Memory B cell (primary cell): ENCODE measurements around the gene UPF1.
A peak's percentile ranks its signal among the peaks of the same experiment; 100 is the strongest.

ENCODE experiments used
- ATAC-seq: fragments of 150-1000 bp; cut with Tn5 transposase; 2 replicates; pipeline ENCODE4 v1.10.0; 2021; ENCODE audit warnings: low read depth, mild to moderate bottlenecking, moderate library complexity
- DNase-seq, 2 donors: peaks; one replicate each; pipeline ENCODE4 v3.0.0; 2022; ENCODE audit warnings: low spot score in 2 of 2
- H3K27ac Mint-ChIP-seq: one replicate; pipeline ENCODE4 v1.8.0; 2022; ENCODE audit warnings: mild to moderate bottlenecking, moderate library complexity, mixed read lengths
- H3K27me3 Mint-ChIP-seq: one replicate; pipeline ENCODE4 v1.8.0; 2022; ENCODE audit warnings: mixed read lengths
- H3K36me3 Mint-ChIP-seq: one replicate; pipeline ENCODE4 v1.8.0; 2022; ENCODE audit warnings: mild to moderate bottlenecking, mixed read lengths
- H3K4me1 Mint-ChIP-seq: one replicate; pipeline ENCODE4 v1.8.0; 2022; ENCODE audit warnings: mixed read lengths
- H3K4me3 Mint-ChIP-seq: one replicate; pipeline ENCODE4 v1.8.0; 2022; ENCODE audit warnings: mild to moderate bottlenecking, moderate library complexity, mixed read lengths
- H3K9me3 Mint-ChIP-seq: one replicate; pipeline ENCODE4 v1.8.0; 2022; ENCODE audit warnings: mixed read lengths

UPF1 gene

DNA sequence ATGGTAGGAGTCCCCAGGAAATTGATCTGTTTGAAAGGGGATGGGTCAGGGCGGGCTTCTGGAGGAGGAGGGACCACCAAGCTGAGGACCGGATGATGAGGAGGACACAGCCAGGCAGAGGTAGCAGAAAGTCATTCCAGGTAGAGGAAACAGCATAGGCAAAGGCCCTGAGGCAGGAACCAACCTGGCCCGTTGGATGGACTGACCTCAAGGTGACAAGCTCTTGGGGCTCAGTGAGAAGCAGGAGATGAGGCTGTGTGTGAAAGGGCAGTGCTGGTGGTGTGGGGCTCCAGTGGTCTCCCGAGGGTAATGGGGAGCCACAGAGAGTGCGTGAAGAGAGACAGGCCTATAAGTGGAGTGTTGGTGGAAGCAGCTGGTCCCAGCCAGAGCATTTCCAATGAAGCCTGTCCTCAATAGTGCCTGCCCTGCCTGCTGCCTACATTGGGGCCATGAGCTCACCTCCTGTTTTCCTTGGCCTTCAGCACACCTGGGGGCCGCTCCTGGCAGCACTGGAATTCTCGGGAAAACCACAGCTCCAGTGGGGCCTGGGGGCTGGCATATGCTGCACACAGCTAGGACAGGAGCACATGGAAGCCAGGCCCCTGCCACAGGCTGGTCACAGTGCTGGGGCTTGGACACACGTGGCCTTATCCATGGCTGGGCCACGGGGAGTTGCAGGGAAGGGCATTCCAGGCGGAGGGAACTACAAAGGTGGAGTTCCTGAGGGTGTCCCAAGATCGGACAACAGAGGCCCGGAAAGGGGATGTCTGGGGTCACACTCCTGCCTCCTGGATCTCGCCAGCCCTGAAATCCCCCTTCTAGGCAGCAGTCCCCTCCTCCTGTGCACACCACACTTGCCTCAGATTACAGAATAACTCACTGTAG lies 38.4 kb upstream of the UPF1 start:
- Mint-ChIP-seq H3K27me3 (peaks cover 34% of the 10 kb centered on the region), H3K36me3 (peaks cover 1% of the 10 kb centered on the region), H3K4me1 (peaks cover 20% of the 10 kb centered on the region), H3K4me3 (no peak overlapping the region), H3K9me3 (no peaks in the 10 kb centered on the region), H3K27ac (no peak overlapping the region)
- DNase-seq (no peak), ATAC-seq (no peak)

GRCh38 chr19:18794029-18794313 lies 37.8 kb upstream of the UPF1 start:
- Mint-ChIP-seq H3K4me1 (peaks cover 16% of the 10 kb centered on the region), H3K27me3 (peaks cover 30% of the 10 kb centered on the region), H3K9me3 (no peaks in the 10 kb centered on the region), H3K36me3 (peaks cover 1% of the 10 kb centered on the region), H3K27ac (no peak overlapping the region), H3K4me3 (no peak overlapping the region)
- no peak for DNase-seq
- ATAC-seq, result no peak

GRCh38 chr19:18794692-18795091 lies 37.1 kb upstream of the UPF1 start:
- Mint-ChIP-seq H3K36me3 (no peaks in the 10 kb centered on the region), H3K4me3 (no peak overlapping the region), H3K4me1 (peaks cover 10% of the 10 kb centered on the region), H3K9me3 (no peaks in the 10 kb centered on the region), H3K27ac (no peak overlapping the region), H3K27me3 (peaks cover 28% of the 10 kb centered on the region)
- DNase-seq (no peak), ATAC-seq (no peak)

DNA sequence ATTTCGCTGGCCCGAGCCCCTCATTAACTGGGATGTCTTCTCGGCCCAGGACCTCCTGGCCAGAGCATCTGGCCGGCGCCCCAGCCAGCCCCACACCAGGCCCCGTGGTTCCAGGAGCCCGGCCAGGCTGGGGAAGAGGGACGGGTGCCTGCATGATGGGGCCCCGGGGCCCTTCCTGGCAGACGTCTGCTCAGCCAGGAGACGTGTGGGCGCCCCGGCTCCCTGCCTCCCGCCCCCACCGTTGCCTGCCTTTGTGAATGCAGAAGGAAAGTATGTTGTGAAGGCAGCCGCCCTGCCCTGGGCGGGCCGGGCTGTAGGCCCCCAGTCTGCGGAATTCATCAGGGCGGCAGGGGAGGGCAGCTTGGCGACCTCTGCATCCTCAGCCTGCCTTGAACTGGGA lies 36.2 kb upstream of the UPF1 start:
- H3K27ac Mint-ChIP-seq, result no peak overlapping the region
- H3K4me1 Mint-ChIP-seq, result peaks cover 5% of the 10 kb centered on the region
- H3K9me3 Mint-ChIP-seq, result no peaks in the 10 kb centered on the region
- H3K27me3 Mint-ChIP-seq, result peaks cover 24% of the 10 kb centered on the region
- no peak for DNase-seq
- H3K36me3 Mint-ChIP-seq, result no peaks in the 10 kb centered on the region
- ATAC-seq, result peak; percentile 36
- no peak overlapping the region for H3K4me3 Mint-ChIP-seq

- Mint-ChIP-seq H3K4me3 (no peak overlapping the region), H3K27me3 (peaks cover 20% of the 10 kb centered on the region), H3K27ac (no peak overlapping the region), H3K36me3 (no peaks in the 10 kb centered on the region), H3K9me3 (no peaks in the 10 kb centered on the region), H3K4me1 (no peaks in the 10 kb centered on the region)
- DNase-seq (no peak), ATAC-seq (no peak)
Observed at GRCh38 chr19:18796239-18796638, 35.5 kb upstream of the UPF1 start.

DNA sequence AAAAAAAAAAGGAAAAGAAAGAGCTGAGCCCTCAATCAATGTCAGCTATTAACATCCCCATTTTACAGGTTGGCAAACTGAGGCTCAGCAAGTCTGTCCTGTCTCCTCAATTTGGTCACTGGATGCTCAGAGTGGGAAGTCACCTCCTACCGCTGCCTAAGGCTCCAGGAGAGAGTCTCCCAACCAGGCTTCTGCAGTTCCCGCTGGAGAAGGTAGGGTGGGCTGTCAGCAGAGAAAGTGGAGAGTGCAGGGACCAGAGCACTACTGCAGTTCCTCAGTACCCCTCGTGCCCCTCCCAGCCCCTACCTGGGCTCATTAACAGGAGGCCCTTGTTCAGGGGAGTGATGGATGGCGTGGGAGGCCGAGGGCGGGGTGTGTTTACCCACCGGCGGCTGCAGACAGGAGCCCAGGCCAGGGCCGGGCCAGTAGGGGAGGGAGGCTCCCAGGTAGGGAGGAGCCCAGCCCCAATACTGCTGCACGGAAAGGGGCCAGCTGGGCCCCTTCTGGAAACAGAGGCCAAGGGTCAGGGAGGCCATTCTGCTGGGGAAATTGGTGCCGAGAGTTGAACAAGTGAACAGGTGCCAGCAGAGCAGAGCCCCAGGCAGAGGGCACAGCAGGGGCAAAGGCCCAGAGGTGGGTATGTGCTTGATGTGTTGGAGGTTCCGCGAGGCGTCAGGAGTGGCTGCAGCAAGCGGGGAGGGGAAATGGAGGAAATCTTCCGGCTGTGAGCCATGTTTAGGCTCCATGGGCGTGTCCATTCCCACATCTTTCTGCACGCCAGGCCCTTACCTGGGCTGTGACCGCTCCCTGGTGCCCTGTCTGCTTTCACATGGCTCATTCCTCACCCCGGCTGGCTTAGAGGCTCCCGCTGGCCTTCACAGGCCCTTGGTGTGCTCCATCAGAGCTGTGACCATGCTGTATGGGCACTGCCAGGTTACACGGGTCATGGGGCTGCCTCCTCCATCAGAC lies 33.1 kb upstream of the UPF1 start:
- no peaks in the 10 kb centered on the region for H3K36me3 Mint-ChIP-seq
- H3K4me3 Mint-ChIP-seq, result no peak overlapping the region
- H3K27ac Mint-ChIP-seq, result no peak overlapping the region
- no peaks in the 10 kb centered on the region for H3K4me1 Mint-ChIP-seq
- H3K27me3 Mint-ChIP-seq, result peaks cover 13% of the 10 kb centered on the region
- ATAC-seq (no peak), DNase-seq (no peak)
- H3K9me3 Mint-ChIP-seq, result peaks cover 1% of the 10 kb centered on the region

GRCh38 chr19:18799389-18799970 lies 32.3 kb upstream of the UPF1 start:
- no peak overlapping the region for H3K4me3 Mint-ChIP-seq
- no peak for DNase-seq
- H3K36me3 Mint-ChIP-seq, result no peaks in the 10 kb centered on the region
- peaks cover 1% of the 10 kb centered on the region for H3K9me3 Mint-ChIP-seq
- peaks cover 11% of the 10 kb centered on the region for H3K27me3 Mint-ChIP-seq
- no peak for ATAC-seq
- H3K27ac Mint-ChIP-seq, result no peak overlapping the region
- no peaks in the 10 kb centered on the region for H3K4me1 Mint-ChIP-seq

- DNase-seq, result no peak
- no peak for ATAC-seq
- H3K4me3 Mint-ChIP-seq, result no peak overlapping the region
- H3K36me3 Mint-ChIP-seq, result no peaks in the 10 kb centered on the region
- H3K9me3 Mint-ChIP-seq, result peaks cover 1% of the 10 kb centered on the region
- no peak overlapping the region for H3K27ac Mint-ChIP-seq
- H3K27me3 Mint-ChIP-seq, result peaks cover 13% of the 10 kb centered on the region
- no peaks in the 10 kb centered on the region for H3K4me1 Mint-ChIP-seq
Observed at GRCh38 chr19:18800079-18800478, 31.7 kb upstream of the UPF1 start.

DNA sequence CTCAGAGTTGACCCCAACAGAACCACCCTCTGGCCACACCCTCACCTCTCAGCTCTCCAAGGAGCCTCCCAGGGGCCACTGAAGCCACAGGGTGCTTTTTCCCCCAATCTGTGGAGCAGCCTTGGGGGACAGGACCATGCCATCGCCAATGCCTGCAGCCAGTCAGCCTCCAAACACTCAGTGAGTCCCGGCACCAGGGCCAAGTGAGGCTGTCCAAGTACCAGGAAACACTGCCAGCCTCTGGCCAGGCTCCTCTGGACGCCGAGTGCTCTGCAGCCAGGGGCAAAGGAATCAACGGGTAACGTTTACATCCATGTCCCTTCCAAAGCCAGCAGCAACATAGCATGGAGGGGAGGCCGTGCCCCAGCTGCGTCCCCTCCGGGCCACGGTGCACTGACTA lies 31.1 kb upstream of the UPF1 start:
- DNase-seq (no peak), ATAC-seq (no peak)
- H3K4me1 Mint-ChIP-seq, result no peaks in the 10 kb centered on the region
- H3K27me3 Mint-ChIP-seq, result peaks cover 13% of the 10 kb centered on the region
- H3K9me3 Mint-ChIP-seq, result peaks cover 1% of the 10 kb centered on the region
- H3K36me3 Mint-ChIP-seq, result no peaks in the 10 kb centered on the region
- H3K27ac Mint-ChIP-seq, result no peak overlapping the region
- no peak overlapping the region for H3K4me3 Mint-ChIP-seq

DNA sequence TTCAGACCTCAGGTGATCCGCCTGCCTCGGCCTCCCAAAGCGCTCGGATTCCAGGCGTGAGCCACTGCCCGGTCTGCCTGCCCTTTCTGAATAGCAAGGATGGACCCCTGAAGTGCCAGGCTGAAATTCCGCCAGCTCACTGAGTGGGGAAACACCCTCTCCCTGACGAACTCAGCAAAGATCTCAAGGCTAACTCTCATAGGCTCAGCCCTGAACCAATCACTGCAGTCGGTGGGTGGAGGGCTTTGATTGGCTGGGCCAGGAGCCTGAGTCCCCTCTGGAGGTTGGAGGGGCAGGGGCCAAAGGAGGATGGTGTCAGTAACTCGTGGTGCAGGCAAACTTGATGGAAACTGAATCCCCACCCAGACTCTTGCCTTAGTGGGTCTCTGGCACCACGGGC lies 29.4 kb upstream of the UPF1 start:
- Mint-ChIP-seq H3K27me3 (peaks cover 11% of the 10 kb centered on the region), H3K4me1 (no peaks in the 10 kb centered on the region), H3K27ac (no peak overlapping the region), H3K9me3 (peaks cover 1% of the 10 kb centered on the region), H3K4me3 (no peak overlapping the region), H3K36me3 (no peaks in the 10 kb centered on the region)
- DNase-seq (no peak), ATAC-seq (no peak)

DNA sequence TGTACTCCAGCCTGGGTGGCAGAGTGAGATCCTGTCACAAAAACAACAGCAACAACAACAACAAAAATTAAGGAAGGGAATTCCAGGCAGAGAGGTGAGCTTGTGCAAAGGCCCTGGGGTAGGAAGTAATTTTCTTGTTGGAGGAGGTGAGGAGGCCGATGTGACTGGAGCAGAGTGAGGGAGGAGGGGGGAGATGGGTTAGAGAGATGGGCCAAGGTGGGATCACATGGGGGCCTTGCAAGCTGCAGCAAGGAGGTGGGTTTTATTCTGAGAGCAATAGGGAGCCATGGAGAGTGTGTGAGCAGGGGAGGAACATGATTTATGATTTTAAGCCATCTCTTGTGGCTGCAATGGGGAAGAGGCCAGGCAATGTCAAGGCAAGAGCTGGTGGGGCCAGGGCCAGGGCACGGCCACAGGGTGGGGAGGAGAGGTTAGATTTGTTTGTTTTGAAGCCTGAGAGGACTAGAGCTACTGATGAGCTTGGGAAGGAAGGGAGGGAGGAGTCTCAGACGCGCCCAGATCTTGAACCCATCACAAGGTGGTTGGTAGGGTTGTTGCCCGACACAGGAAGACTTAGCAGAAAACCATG lies 28.1 kb upstream of the UPF1 start:
- H3K4me3 Mint-ChIP-seq, result no peak overlapping the region
- ATAC-seq (no peak), DNase-seq (no peak)
- no peaks in the 10 kb centered on the region for H3K4me1 Mint-ChIP-seq
- H3K27me3 Mint-ChIP-seq, result peaks cover 13% of the 10 kb centered on the region
- no peak overlapping the region for H3K27ac Mint-ChIP-seq
- no peaks in the 10 kb centered on the region for H3K36me3 Mint-ChIP-seq
- H3K9me3 Mint-ChIP-seq, result peaks cover 1% of the 10 kb centered on the region

DNA sequence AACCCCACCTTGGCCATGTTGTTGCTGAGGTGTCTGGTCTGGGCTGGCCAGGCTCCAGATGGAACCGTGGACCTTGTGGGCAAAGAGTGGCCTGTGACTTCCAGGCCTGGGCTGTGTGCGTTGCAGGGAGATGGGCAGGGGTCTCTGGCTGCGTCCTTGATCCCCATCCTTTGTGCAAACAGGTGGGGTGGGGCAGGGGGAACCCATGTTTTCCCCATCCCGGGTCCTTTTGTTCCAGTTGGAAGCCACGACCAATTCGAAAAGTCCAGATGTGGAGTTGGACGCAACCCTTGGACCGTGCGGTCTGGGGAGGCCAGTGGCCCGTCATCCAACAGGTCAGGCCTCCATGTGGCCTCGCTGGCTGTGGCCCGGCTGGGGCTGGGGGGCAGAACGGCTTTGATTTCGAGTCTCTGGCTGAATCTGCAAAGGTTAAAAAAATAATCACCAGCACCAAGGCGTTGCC lies 27.6 kb upstream of the UPF1 start:
- Mint-ChIP-seq H3K27ac (no peak overlapping the region), H3K27me3 (peaks cover 13% of the 10 kb centered on the region), H3K4me1 (no peaks in the 10 kb centered on the region), H3K9me3 (peaks cover 1% of the 10 kb centered on the region), H3K4me3 (no peak overlapping the region), H3K36me3 (no peaks in the 10 kb centered on the region)
- DNase-seq, result no peak
- ATAC-seq, result no peak

- Mint-ChIP-seq H3K4me1 (peaks cover 3% of the 10 kb centered on the region), H3K4me3 (no peak overlapping the region), H3K27me3 (peaks cover 16% of the 10 kb centered on the region), H3K9me3 (peaks cover 1% of the 10 kb centered on the region), H3K27ac (no peak overlapping the region), H3K36me3 (no peaks in the 10 kb centered on the region)
- DNase-seq, result no peak
- no peak for ATAC-seq
Observed at GRCh38 chr19:18804643-18805042, 27.1 kb upstream of the UPF1 start.

GRCh38 chr19:18807861-18808331 lies 23.9 kb upstream of the UPF1 start:
- peaks cover 1% of the 10 kb centered on the region for H3K9me3 Mint-ChIP-seq
- DNase-seq (no peak), ATAC-seq (no peak)
- peaks cover 4% of the 10 kb centered on the region for H3K4me1 Mint-ChIP-seq
- peaks cover 16% of the 10 kb centered on the region for H3K27me3 Mint-ChIP-seq
- no peak overlapping the region for H3K4me3 Mint-ChIP-seq
- no peak overlapping the region for H3K27ac Mint-ChIP-seq
- H3K36me3 Mint-ChIP-seq, result no peaks in the 10 kb centered on the region
